Measurements from ENCODE around the gene DPH6.

DPH6 gene

GRCh38 chr15:35327789-35328188 is 218.2 kb downstream of the DPH6 start:
- DNase-seq = no peak

GRCh38 chr15:35325374-35325941 is 220.5 kb downstream of the DPH6 start:
- DNase-seq = no peak

GRCh38 chr15:35323141-35323540 is 222.8 kb downstream of the DPH6 start:
- DNase-seq = no peak

GRCh38 chr15:35321926-35322325 is 224.0 kb downstream of the DPH6 start:
- no peak for DNase-seq

- no peak for DNase-seq
These were observed 225.1 kb downstream of the DPH6 start for GRCh38 chr15:35320911-35321310.

Data from NCI-H1092 treated with DMSO at 0.1 percent for 48 hours (cell line).